ENCODE data around the gene MARCHF6. TPM values are rescaled to one million over a fixed set of nuclear protein-coding genes. Genes with fewer than 3 reads are reported as not detected.

MARCHF6 gene
- total RNA-seq, 4 donors from 2014 or later = 105 to 296 (median 213) TPM

DNA sequence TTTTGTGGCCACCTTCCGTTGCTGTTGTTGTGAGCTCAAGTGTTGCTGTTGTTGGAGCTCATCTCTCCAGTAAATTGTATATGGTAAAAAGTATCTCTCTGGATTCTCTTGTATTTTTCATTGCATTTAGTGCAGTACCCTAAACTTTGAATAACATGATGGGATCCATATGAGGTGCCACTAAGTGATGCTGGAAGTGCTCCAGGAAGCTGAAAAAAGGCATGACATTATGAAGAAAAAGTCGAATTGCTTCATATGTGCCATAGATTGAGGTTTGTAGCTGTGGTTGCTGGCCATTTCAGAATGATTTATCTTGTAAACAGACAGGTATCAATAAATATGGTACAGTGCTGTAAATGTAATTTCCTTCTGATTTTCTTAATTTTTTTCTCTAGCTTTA, 5.5 kb downstream of the MARCHF6 start:
- H3K4me3 ChIP-seq (replicated peaks in 1 of 3) = no peak overlapping the region
- H3K9me3 ChIP-seq = no peaks in the 10 kb centered on the region
- WGBS, 2 donors = 85 to 89% methylated on average over 2 of the region's 2 CpGs
- DNase-seq = no peak
- intact Hi-C loops (cut with DNase I) = no loop called here
- peaks cover 10 to 24% of the 10 kb centered on the region in 2 donors for H3K4me1 ChIP-seq
- H3K27ac ChIP-seq = no peak overlapping the region
- no peaks in the 10 kb centered on the region for H3K36me3 ChIP-seq
- no peaks in the 10 kb centered on the region for H3K27me3 ChIP-seq
- TF ChIP-seq POLR2A (IDR thresholded peaks at IDR 0.05) = no peak
- TF ChIP-seq, protein P1, sequence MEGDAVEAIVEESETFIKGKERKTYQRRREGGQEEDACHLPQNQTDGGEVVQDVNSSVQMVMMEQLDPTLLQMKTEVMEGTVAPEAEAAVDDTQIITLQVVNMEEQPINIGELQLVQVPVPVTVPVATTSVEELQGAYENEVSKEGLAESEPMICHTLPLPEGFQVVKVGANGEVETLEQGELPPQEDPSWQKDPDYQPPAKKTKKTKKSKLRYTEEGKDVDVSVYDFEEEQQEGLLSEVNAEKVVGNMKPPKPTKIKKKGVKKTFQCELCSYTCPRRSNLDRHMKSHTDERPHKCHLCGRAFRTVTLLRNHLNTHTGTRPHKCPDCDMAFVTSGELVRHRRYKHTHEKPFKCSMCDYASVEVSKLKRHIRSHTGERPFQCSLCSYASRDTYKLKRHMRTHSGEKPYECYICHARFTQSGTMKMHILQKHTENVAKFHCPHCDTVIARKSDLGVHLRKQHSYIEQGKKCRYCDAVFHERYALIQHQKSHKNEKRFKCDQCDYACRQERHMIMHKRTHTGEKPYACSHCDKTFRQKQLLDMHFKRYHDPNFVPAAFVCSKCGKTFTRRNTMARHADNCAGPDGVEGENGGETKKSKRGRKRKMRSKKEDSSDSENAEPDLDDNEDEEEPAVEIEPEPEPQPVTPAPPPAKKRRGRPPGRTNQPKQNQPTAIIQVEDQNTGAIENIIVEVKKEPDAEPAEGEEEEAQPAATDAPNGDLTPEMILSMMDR (IDR thresholded peaks at IDR 0.05) = no peak

DNA sequence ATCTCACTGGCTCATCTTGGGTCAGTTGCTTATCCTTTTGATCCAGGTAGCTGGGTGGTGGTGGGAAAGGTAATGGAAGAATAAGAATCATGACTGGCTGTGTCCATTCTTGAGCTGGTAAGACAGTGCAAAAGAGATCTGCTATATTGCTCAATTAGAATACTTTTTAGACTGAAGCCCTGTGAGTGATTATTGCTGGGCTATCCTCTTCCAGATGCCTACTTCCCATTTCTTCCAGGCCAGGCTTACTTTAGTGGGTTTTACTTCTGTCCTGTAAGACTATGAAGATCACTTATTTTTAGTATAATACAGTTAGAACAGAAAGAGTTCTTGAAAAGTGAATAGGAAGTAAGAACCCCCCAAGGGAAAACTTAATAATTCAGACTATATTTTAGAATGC, 7.2 kb downstream of the MARCHF6 start:
- Histone ChIP-seq H3K4me1 (peaks cover 22 to 31% of the 10 kb centered on the region in 2 donors), H3K36me3 (no peaks in the 10 kb centered on the region), H3K9me3 (no peaks in the 10 kb centered on the region), H3K27ac (no peak overlapping the region), H3K27me3 (no peaks in the 10 kb centered on the region), H3K4me3 (replicated peaks in 1 of 3) (no peak overlapping the region)
- intact Hi-C loops (cut with DNase I) = no loop called here
- DNase-seq = no peak
- TF ChIP-seq POLR2A (IDR thresholded peaks at IDR 0.05) = no peak
- TF ChIP-seq, protein P1 (IDR thresholded peaks at IDR 0.05) = no peak

DNA sequence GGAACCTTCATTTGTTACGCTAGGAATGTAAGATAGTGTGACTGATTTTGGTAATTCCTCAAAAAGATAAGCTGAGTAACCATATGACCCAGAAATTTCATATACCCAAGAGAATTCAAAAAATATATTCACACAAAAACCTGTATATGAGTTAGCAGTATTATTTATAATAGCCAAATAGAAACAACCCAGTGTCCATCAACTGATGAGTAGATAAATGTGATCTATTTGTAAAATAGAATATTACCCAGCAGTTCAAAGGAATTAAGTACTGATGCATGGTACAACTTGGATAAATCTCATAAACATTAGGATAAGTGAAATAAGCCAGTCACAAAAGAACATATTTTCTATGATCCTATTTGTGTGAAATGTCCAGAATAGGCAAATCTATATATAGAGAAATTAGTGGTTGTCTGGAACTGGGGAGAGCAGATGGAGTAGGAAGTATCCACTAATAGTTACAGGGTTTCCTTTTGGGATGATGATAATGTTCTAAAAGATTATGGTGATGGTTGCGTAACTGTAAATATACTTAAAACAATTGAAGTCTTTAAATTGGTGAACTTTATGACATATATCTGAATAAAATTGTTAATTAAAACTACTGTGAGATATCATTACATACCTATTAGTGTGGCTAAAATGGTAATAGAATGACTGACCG, 10.2 kb downstream of the MARCHF6 start:
- intact Hi-C loops (cut with DNase I) = no loop called here
- no peak overlapping the region for H3K4me3 ChIP-seq (replicated peaks in 1 of 3)
- H3K36me3 ChIP-seq = no peaks in the 10 kb centered on the region
- TF ChIP-seq, protein P1 (IDR thresholded peaks at IDR 0.05) = no peak
- TF ChIP-seq POLR2A (IDR thresholded peaks at IDR 0.05) = no peak
- peaks cover 30 to 40% of the 10 kb centered on the region in 2 donors for H3K4me1 ChIP-seq
- 94 to 97% methylated on average over 3 of the region's 3 CpGs for WGBS, 2 donors
- no peaks in the 10 kb centered on the region for H3K9me3 ChIP-seq
- no peak for DNase-seq
- no peak overlapping the region for H3K27ac ChIP-seq
- no peaks in the 10 kb centered on the region for H3K27me3 ChIP-seq

DNA sequence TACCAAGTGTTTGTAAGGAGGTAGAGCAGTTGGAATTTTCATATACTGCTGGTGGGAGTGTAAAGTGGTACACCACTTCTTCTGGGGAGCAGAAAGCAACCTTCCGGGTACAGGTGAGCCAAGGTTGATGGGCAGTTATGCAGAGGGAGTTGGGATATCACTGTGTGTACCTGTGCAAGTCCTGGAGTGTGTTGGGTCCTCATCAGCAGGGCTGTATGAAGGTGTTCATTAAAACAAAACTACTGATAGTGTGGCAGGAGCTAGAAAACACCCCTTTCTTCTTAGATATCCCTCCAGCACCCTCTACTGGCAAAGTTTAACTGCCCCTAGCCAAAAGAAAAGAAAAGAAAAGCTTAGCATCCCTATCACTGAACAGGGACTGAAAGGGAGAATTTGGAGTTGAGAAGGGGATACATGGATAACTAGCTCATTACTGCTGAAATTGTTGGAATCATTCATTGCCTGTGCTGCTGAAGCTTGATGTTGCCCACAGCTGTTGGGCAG, 10.7 kb downstream of the MARCHF6 start:
- Histone ChIP-seq H3K27me3 (no peaks in the 10 kb centered on the region), H3K27ac (no peak overlapping the region), H3K4me1 (peaks cover 30 to 45% of the 10 kb centered on the region in 2 donors), H3K36me3 (no peaks in the 10 kb centered on the region), H3K4me3 (replicated peaks in 1 of 3) (no peak overlapping the region), H3K9me3 (no peaks in the 10 kb centered on the region)
- DNase-seq = no peak
- WGBS, 2 donors = 95 to 96% methylated on average over 1 of the region's 1 CpG
- intact Hi-C loops (cut with DNase I) = no loop called here
- TF ChIP-seq POLR2A (IDR thresholded peaks at IDR 0.05) = no peak
- TF ChIP-seq, protein P1 (IDR thresholded peaks at IDR 0.05) = no peak

DNA sequence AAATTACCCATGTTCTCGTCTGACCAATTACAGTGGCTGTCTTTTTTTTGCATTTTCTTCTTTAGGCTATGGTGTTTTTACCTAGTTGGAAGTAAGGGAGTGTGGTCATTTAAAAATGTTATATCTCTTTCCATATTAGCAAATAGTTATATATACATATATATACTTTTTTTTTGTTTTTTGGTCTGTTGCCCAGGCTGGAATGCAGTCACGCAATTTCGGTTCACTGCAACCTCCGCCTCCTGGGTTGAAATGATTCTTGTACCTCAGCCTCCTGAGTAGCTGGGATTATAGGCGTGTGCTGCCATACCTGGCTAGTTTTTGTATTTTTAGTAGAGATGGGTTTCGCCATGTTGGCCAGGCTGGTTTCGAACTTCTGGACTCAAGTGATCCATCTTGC, 12.3 kb downstream of the MARCHF6 start:
- intact Hi-C loops (cut with DNase I) = no loop called here

More for the DNA sequence above, 12.3 kb downstream of the MARCHF6 start:
- H3K27ac ChIP-seq = peak overlapping the region in 2 of 3 donors; percentile 77 to 88
- TF ChIP-seq POLR2A (IDR thresholded peaks at IDR 0.05) = no peak
- TF ChIP-seq, protein P1 (IDR thresholded peaks at IDR 0.05) = no peak
- no peaks in the 10 kb centered on the region for H3K9me3 ChIP-seq
- peaks cover 30 to 48% of the 10 kb centered on the region in 2 donors for H3K4me1 ChIP-seq
- DNase-seq = no peak
- H3K27me3 ChIP-seq = no peaks in the 10 kb centered on the region
- no peaks in the 10 kb centered on the region for H3K36me3 ChIP-seq
- no peak overlapping the region for H3K4me3 ChIP-seq (replicated peaks in 1 of 3)
- 84 to 85% methylated on average over 7 of the region's 7 CpGs for WGBS, 2 donors
